NCI-H82 (cell line): ENCODE measurements around the gene CEP44.
"Not testable (repeated sequence)": the region's sequence is repeated elsewhere in the genome, so short reads cannot be mapped to it uniquely, and the experiment has no call there.

ENCODE experiments used
- DNase-seq: peaks from one replicate; lab custom pipeline; 2025; lab: John Stamatoyannopoulos, UW

The CEP44 gene

GRCh38 chr4:174324725-174325124, 41.0 kb downstream of the CEP44 start:
- no peak for DNase-seq

GRCh38 chr4:174332741-174333493, 49.2 kb downstream of the CEP44 start:
- no peak for DNase-seq

- DNase-seq = no peak
Observed at GRCh38 chr4:174334628-174335027, 50.9 kb downstream of the CEP44 start.

GRCh38 chr4:174340714-174341113, 57.0 kb downstream of the CEP44 start:
- DNase-seq = no peak

- no peak for DNase-seq
Observed at GRCh38 chr4:174349156-174349555, 65.4 kb downstream of the CEP44 start.

GRCh38 chr4:174352061-174352819, 68.5 kb downstream of the CEP44 start:
- DNase-seq = no peak

GRCh38 chr4:174357321-174357720, 73.6 kb downstream of the CEP44 start:
- DNase-seq = no peak

GRCh38 chr4:174358410-174358809, 74.7 kb downstream of the CEP44 start:
- DNase-seq = no peak

GRCh38 chr4:174358829-174359228, 75.1 kb downstream of the CEP44 start:
- no peak for DNase-seq

- DNase-seq = no peak
Observed at GRCh38 chr4:174362340-174362739, 78.6 kb downstream of the CEP44 start.

- not testable (repeated sequence) for DNase-seq
Observed at GRCh38 chr4:174363782-174364181, 80.1 kb downstream of the CEP44 start.

GRCh38 chr4:174365018-174365587, 81.4 kb downstream of the CEP44 start:
- peak; percentile 37 for DNase-seq

- DNase-seq = no peak
Observed at GRCh38 chr4:174369985-174370384, 86.3 kb downstream of the CEP44 start.

GRCh38 chr4:174373821-174374220, 90.1 kb downstream of the CEP44 start:
- no peak for DNase-seq

- DNase-seq = no peak
Observed at GRCh38 chr4:174375422-174375821, 91.7 kb downstream of the CEP44 start.

GRCh38 chr4:174377613-174378012, 93.9 kb downstream of the CEP44 start:
- no peak for DNase-seq

GRCh38 chr4:174378951-174379350, 95.2 kb downstream of the CEP44 start:
- DNase-seq = peak; percentile 19

- peak; percentile 78 for DNase-seq
Observed at GRCh38 chr4:174380206-174380605, 96.5 kb downstream of the CEP44 start.

- no peak for DNase-seq
Observed at GRCh38 chr4:174380699-174381439, 97.2 kb downstream of the CEP44 start.

GRCh38 chr4:174381440-174381800, 97.7 kb downstream of the CEP44 start:
- DNase-seq = no peak
